ENCODE data around the gene ANKRD29.
"Not testable (repeated sequence)": the region's sequence is repeated elsewhere in the genome, so short reads cannot be mapped to it uniquely, and the experiment has no call there.

Gene ANKRD29

DNA sequence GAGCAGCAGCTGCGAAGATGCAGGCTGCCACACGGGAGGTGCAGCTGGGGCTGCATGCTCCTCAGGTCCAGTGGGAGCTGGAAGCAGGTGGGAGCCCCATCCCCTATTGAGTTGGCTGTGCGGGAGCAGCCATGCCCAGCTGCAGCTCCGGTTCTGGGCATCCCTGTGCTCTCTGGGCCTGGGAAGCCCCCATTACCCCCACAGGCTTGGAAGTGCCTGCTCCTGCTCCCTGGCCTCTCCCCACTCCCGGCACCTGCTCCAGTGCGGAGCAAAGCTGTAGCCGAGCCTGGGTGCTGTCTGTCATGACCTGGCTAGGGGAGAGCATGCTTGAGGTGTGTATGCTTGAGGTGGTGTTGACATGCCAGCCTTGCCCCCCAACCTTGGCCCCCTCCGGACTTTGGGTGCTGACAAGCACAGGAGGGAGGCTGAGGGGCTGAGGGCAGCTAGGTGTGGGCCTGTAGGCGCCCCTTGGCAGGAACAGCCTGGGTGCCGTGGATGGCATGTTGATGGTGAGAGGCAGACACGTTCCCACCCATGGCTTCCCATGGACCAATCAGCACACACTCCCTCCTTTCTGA is 21.5 kb downstream of the ANKRD29 start:
- in situ Hi-C loops (cut with MboI; ENCODE audit: low sequenced_read_pairs, unreplicated experiment): no loop called here
- TF ChIP-seq, protein P1, sequence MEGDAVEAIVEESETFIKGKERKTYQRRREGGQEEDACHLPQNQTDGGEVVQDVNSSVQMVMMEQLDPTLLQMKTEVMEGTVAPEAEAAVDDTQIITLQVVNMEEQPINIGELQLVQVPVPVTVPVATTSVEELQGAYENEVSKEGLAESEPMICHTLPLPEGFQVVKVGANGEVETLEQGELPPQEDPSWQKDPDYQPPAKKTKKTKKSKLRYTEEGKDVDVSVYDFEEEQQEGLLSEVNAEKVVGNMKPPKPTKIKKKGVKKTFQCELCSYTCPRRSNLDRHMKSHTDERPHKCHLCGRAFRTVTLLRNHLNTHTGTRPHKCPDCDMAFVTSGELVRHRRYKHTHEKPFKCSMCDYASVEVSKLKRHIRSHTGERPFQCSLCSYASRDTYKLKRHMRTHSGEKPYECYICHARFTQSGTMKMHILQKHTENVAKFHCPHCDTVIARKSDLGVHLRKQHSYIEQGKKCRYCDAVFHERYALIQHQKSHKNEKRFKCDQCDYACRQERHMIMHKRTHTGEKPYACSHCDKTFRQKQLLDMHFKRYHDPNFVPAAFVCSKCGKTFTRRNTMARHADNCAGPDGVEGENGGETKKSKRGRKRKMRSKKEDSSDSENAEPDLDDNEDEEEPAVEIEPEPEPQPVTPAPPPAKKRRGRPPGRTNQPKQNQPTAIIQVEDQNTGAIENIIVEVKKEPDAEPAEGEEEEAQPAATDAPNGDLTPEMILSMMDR (IDR thresholded peaks at IDR 0.05; ENCODE audit: borderline replicate concordance, control extremely low read depth, extremely low read depth, insufficient read depth, missing control alignments): no peak
- DNase-seq (ENCODE audit: low spot score): no peak

DNA sequence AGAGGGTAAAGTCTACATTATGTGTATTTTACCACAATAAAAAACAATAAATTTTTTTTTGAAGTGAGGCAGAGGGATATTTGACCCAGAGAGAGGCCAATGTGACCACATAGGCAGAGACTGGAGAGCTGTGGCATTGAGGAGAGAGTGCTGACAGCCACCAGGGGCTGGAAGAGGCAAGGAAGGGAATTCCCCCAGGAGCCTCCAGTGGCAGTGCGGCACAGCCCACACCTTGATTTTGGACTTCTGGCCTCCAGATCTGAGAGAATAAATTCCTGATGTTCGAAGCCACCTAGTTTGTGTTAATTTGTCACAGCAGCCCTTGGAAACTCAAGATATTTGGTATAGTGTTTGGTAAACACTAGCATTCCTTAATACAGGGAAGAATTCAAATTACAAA is 22.7 kb downstream of the ANKRD29 start:
- in situ Hi-C loops (cut with MboI; ENCODE audit: low sequenced_read_pairs, unreplicated experiment): no loop called here
- TF ChIP-seq, protein P1 (IDR thresholded peaks at IDR 0.05; ENCODE audit: borderline replicate concordance, control extremely low read depth, extremely low read depth, insufficient read depth, missing control alignments): no peak
- no peak for DNase-seq (ENCODE audit: low spot score)

DNA sequence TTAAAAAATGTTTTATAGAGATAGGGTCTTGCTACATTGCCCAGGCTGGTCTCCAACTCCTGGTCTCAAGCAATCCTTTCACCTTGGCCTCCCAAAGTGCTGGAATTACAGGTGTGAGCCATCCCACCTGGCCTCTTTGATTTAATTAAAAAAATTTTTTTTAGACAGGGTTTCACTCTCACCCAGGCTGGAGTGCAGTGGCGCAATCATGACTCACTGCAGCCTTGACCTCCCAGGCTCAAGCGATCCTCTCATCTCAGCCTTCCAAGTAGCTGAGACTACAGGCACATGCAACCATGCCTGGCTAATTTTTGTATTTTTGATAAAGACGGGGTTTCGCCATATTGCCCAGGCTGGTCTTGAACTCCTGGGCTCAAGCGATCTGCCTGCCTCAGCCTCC is 26.3 kb downstream of the ANKRD29 start:
- DNase-seq (ENCODE audit: low spot score); in situ Hi-C loops (cut with MboI; ENCODE audit: low sequenced_read_pairs, unreplicated experiment): not testable (repeated sequence)

DNA sequence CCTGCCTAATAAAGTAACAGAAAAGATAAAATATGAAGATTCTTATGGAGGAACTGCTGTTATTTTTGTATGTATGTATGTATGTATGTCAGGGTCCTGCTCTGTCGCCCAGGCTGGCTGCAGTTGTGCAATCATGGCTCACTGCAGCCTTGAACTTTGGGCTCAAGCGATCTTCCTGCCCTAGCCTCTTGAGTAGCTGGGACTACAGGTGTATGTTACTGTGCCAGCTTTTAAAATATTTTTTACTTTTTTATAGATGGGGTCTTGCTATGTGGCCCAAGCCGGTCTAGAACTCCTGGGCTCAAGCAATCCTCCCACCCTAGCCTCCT is 26.7 kb downstream of the ANKRD29 start:
- DNase-seq (ENCODE audit: low spot score): no peak
- in situ Hi-C loops (cut with MboI; ENCODE audit: low sequenced_read_pairs, unreplicated experiment): no loop called here
- TF ChIP-seq, protein P1 (IDR thresholded peaks at IDR 0.05; ENCODE audit: borderline replicate concordance, control extremely low read depth, extremely low read depth, insufficient read depth, missing control alignments): no peak

DNA sequence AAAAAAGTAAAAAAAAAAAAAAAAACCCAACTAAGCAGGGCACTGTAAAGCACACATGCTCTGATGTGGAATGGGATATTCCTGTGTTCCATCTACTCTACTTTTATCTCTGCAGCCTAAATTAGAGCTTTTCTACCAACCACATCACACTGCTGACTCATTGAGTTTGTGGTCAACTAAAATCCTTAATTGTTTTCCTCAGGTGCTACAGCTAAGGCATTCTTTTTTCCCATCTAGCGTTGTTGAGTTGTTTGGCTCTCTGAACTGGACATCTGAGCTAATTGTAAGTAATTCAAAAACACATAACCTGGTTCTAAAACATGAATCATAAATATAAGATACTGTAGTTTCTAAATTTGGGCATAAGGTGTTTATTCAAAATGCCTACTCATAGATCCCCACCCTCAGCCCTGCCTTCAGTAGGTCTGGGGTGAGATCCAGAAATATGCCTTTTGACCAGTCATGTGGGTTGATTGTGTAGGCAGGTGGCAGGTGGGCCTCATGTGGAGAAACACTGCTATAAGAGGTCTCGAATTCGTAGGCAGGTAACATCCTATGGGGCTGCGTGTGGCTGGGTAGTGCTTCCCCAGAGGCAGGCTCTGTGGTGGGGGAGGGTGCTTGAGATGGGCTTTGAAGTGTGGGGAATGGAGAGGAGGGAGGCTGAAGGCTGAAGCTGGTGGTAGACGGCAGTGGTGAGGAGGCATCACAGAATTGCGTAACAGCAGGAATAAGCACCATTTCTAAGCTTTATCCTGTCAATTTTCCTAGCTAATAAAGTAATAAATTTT is 27.2 kb downstream of the ANKRD29 start:
- TF ChIP-seq, protein P1 (IDR thresholded peaks at IDR 0.05; ENCODE audit: borderline replicate concordance, control extremely low read depth, extremely low read depth, insufficient read depth, missing control alignments): no peak
- in situ Hi-C loops (cut with MboI; ENCODE audit: low sequenced_read_pairs, unreplicated experiment): no loop called here
- no peak for DNase-seq (ENCODE audit: low spot score)

DNA sequence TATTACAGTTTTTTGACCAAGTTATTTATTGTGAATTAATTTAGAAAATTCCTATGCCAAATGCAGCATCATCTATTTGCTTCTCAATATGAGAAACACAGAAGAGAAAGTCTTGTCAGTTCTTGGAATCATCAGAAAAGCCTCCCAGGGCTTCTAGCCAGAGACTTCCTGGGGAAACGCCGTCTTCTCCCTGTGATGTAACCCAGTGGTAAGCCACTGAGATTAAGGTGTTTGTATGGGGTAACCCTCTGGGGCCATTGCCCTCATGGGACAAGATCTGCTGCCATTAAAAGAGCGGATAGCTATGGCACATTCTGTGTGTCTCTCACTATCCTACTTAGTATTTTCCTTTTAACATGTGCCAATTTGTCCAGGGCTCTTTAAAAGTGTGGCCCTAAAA is 28.0 kb downstream of the ANKRD29 start:
- in situ Hi-C loops (cut with MboI; ENCODE audit: low sequenced_read_pairs, unreplicated experiment): no loop called here
- TF ChIP-seq, protein P1 (IDR thresholded peaks at IDR 0.05; ENCODE audit: borderline replicate concordance, control extremely low read depth, extremely low read depth, insufficient read depth, missing control alignments): no peak
- DNase-seq (ENCODE audit: low spot score): no peak

DNA sequence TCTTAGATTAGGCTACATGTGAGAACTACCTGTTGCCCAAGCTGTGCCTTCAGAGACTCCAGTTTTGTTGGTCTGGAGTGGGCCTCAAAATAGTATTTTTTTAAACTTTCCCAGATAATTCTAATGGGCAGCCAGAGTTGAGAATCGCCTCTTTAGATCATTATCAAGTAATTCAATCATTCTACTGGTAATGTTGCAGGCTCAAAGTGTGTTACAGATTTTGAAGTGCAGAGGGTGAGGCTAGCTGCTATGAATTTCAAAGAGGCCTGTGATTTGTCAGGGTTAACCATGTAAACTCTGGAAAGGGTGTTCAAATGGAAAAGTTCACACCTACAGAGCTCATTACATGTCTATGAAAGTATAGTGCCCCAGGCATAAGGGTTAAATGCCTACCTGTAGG is 30.1 kb downstream of the ANKRD29 start:
- no peak for DNase-seq (ENCODE audit: low spot score)
- in situ Hi-C loops (cut with MboI; ENCODE audit: low sequenced_read_pairs, unreplicated experiment): no loop called here

More for the DNA sequence above, 30.1 kb downstream of the ANKRD29 start:
- TF ChIP-seq, protein P1 (IDR thresholded peaks at IDR 0.05; ENCODE audit: borderline replicate concordance, control extremely low read depth, extremely low read depth, insufficient read depth, missing control alignments): no peak

All from GM13976 (cell line).